ENCODE measurements around the gene KRTAP4-1.
"Not testable (repeated sequence)": the region's sequence is repeated elsewhere in the genome, so short reads cannot be mapped to it uniquely, and the experiment has no call there.

DNA sequence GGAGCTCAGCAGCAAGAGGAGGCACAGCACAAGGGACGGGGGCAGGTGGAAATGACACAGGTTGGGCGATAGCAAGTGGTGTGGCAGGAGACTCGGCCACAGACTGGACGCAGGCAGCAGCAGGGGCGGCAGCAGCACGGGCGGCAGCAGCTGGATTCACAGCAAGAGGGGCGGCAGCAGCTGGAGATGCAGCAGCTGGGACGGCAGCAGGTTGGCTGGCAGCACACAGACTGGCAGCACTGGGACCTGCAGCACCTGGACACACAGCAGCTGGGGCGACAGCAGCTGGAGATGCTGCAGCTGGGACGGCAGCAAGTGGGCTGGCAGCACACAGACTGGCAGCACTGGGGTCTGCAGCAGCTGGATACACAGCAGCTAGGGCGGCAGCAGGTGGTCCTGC, 44.8 kb downstream of the KRTAP4-1 start:
- TF ChIP-seq POLR2A (IDR thresholded peaks at IDR 0.05), result not testable (repeated sequence)
- TF ChIP-seq, protein P1, sequence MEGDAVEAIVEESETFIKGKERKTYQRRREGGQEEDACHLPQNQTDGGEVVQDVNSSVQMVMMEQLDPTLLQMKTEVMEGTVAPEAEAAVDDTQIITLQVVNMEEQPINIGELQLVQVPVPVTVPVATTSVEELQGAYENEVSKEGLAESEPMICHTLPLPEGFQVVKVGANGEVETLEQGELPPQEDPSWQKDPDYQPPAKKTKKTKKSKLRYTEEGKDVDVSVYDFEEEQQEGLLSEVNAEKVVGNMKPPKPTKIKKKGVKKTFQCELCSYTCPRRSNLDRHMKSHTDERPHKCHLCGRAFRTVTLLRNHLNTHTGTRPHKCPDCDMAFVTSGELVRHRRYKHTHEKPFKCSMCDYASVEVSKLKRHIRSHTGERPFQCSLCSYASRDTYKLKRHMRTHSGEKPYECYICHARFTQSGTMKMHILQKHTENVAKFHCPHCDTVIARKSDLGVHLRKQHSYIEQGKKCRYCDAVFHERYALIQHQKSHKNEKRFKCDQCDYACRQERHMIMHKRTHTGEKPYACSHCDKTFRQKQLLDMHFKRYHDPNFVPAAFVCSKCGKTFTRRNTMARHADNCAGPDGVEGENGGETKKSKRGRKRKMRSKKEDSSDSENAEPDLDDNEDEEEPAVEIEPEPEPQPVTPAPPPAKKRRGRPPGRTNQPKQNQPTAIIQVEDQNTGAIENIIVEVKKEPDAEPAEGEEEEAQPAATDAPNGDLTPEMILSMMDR (IDR thresholded peaks at IDR 0.05), result not testable (repeated sequence)

Measured in esophagus squamous epithelium (tissue), 4 donors.